SKM-1 (cell line): ENCODE results near the gene NUP62.
"Not testable (repeated sequence)": the region's sequence is repeated elsewhere in the genome, so short reads cannot be mapped to it uniquely, and the experiment has no call there.

ENCODE experiments used
- DNase-seq: peaks from one replicate; lab custom pipeline; 2025; ENCODE audit not compliant: unreplicated experiment; lab: John Stamatoyannopoulos, UW

The NUP62 gene

GRCh38 chr19:49929121-49929610 lies at the start of gene NUP62, which contains the start of gene ATF5:
NUP62 (minus strand) TSS chr19:49929504; CDS start chr19:49909807, 19,697 bp downstream.
ATF5 (plus strand) TSS chr19:49929205; CDS start chr19:49930851, 1,646 bp downstream.
- DNase-seq: peak; percentile 39

GRCh38 chr19:49978324-49978723 lies 49.0 kb upstream of the NUP62 start:
- no peak for DNase-seq

GRCh38 chr19:49977881-49978280 lies 48.6 kb upstream of the NUP62 start:
- DNase-seq: no peak

GRCh38 chr19:49977076-49977475 lies 47.8 kb upstream of the NUP62 start:
- DNase-seq: no peak

GRCh38 chr19:49976496-49976895 lies 47.2 kb upstream of the NUP62 start:
- no peak for DNase-seq

GRCh38 chr19:49975051-49975450 lies 45.7 kb upstream of the NUP62 start:
- DNase-seq: no peak

GRCh38 chr19:49973987-49974386 lies 44.7 kb upstream of the NUP62 start:
- no peak for DNase-seq

GRCh38 chr19:49972841-49973240 lies 43.5 kb upstream of the NUP62 start:
- DNase-seq: no peak

- no peak for DNase-seq
These were observed 42.7 kb upstream of the NUP62 start for GRCh38 chr19:49971991-49972411.

- DNase-seq: not testable (repeated sequence)
These were observed 40.1 kb upstream of the NUP62 start for GRCh38 chr19:49969355-49969754.

- DNase-seq: no peak
These were observed 39.1 kb upstream of the NUP62 start for GRCh38 chr19:49968279-49968922.

- not testable (repeated sequence) for DNase-seq
These were observed 31.7 kb upstream of the NUP62 start, which contains the start of gene SIGLEC11 for GRCh38 chr19:49960980-49961379. SIGLEC11 (minus strand) TSS chr19:49961172; CDS start chr19:49961081, 91 bp downstream.

GRCh38 chr19:49959892-49960291 lies 30.6 kb upstream of the NUP62 start:
- DNase-seq: not testable (repeated sequence)

GRCh38 chr19:49958596-49958995 lies 29.3 kb upstream of the NUP62 start:
- DNase-seq: not testable (repeated sequence)

- DNase-seq: not testable (repeated sequence)
These were observed 28.8 kb upstream of the NUP62 start for GRCh38 chr19:49958144-49958543.

GRCh38 chr19:49957262-49957915 lies 28.1 kb upstream of the NUP62 start:
- no peak for DNase-seq

- DNase-seq: no peak
These were observed 26.8 kb upstream of the NUP62 start for GRCh38 chr19:49956115-49956495.

GRCh38 chr19:49954933-49955332 lies 25.6 kb upstream of the NUP62 start:
- DNase-seq: no peak

- no peak for DNase-seq
These were observed 25.0 kb upstream of the NUP62 start for GRCh38 chr19:49954092-49954829.

- DNase-seq: no peak
These were observed 24.1 kb upstream of the NUP62 start for GRCh38 chr19:49953416-49953815.

- DNase-seq: no peak
These were observed 23.6 kb upstream of the NUP62 start for GRCh38 chr19:49952906-49953305.

- DNase-seq: no peak
These were observed 23.2 kb upstream of the NUP62 start for GRCh38 chr19:49952479-49952836.
